CD14-positive monocyte (primary cell): ENCODE data around the gene MCU. TPM values are rescaled to one million over a fixed set of nuclear protein-coding genes. Genes with fewer than 3 reads are reported as not detected.

Experiments
- DNase-seq, 3 donors: peaks; one replicate each; pipeline ENCODE4 v3.0.0-alpha.2; 2011 to 2022
- H2AFZ ChIP-seq: 2 replicates; pipeline ENCODE4 v1.6.0; 2012; ENCODE audit warnings: mild to moderate bottlenecking, low read depth, low read length, inconsistent platforms; ENCODE audit not compliant: insufficient read depth, poor library complexity, severe bottlenecking
- H3K27ac ChIP-seq, 2 donors: 1 replicate in 1 of 2; 2 replicates in 1 of 2; pipeline ENCODE4 v1.5.1; 2012 to 2013; ENCODE audit warnings: low read length in 2 of 2, control low read depth in 1 of 2, inconsistent platforms in 1 of 2, low read depth in 1 of 2, mild to moderate bottlenecking in 1 of 2
- H3K27me3 ChIP-seq, 2 donors: one replicate each; pipeline versions ENCODE4 v1.6.0 to v1.6.1; 2011 to 2013; ENCODE audit warnings: low read length in 2 of 2; ENCODE audit not compliant: control insufficient read depth in 2 of 2, insufficient read depth in 2 of 2
- H3K36me3 ChIP-seq, 2 donors: replicated peaks in 1 of 2; 1 replicate in 1 of 2; 2 replicates in 1 of 2; pipeline versions ENCODE4 v1.5.1 to v1.6.1; 2012 to 2013; ENCODE audit warnings: low read length in 2 of 2, control low read depth in 1 of 2, inconsistent platforms in 1 of 2, mild to moderate bottlenecking in 1 of 2; ENCODE audit not compliant: insufficient read depth in 2 of 2, control insufficient read depth in 1 of 2
- H3K4me1 ChIP-seq, 2 donors: 1 replicate in 1 of 2; 2 replicates in 1 of 2; pipeline versions ENCODE4 v1.5.1 to v1.6.1; 2012 to 2013; ENCODE audit warnings: low read length in 2 of 2, control low read depth in 1 of 2, inconsistent platforms in 1 of 2, mild to moderate bottlenecking in 1 of 2, moderate library complexity in 1 of 2; ENCODE audit not compliant: insufficient read depth in 2 of 2, control insufficient read depth in 1 of 2
- H3K4me2 ChIP-seq: replicated peaks from 2 replicates; pipeline ENCODE3; 2012; ENCODE audit warnings: low read length, moderate library complexity, mild to moderate bottlenecking; ENCODE audit not compliant: poor library complexity, severe bottlenecking; ENCODE audit errors: extremely low read depth
- H3K4me3 ChIP-seq, 3 experiments: fragments of 200-600 bp in 1 of 3; sonication (generic) in 1 of 3; replicated peaks in 1 of 3; 1 replicate in 2 of 3; 2 replicates in 1 of 3; pipeline ENCODE4 v1.5.1; 2011 to 2013; ENCODE audit warnings: low read length in 3 of 3, mild to moderate bottlenecking in 3 of 3, control low read depth in 2 of 3, low read depth in 2 of 3, inconsistent platforms in 1 of 3, moderate library complexity in 1 of 3
- H3K79me2 ChIP-seq: 2 replicates; pipeline ENCODE4 v1.6.0; 2012; ENCODE audit warnings: mild to moderate bottlenecking, control low read depth, inconsistent platforms, low read length, moderate library complexity; ENCODE audit not compliant: insufficient read depth
- H3K9ac ChIP-seq: 2 replicates; pipeline ENCODE4 v1.6.0; 2017; ENCODE audit warnings: low read length, mild to moderate bottlenecking; ENCODE audit not compliant: insufficient read depth, poor library complexity, severe bottlenecking
- H3K9me3 ChIP-seq, 2 donors: replicated peaks in 1 of 2; 1 replicate in 1 of 2; 2 replicates in 1 of 2; pipeline versions ENCODE4 v1.5.1 to v1.6.1; 2012 to 2013; ENCODE audit warnings: low read length in 2 of 2, control low read depth in 1 of 2; ENCODE audit not compliant: control insufficient read depth in 1 of 2, insufficient read depth in 1 of 2
- H4K20me1 ChIP-seq: 2 replicates; pipeline ENCODE4 v1.6.0; 2012; ENCODE audit warnings: mild to moderate bottlenecking, low read length, control low read depth, moderate library complexity; ENCODE audit not compliant: insufficient read depth
- H3K27ac Mint-ChIP-seq, 7 donors: one replicate each; pipeline ENCODE4 v1.8.0; 2020; ENCODE audit warnings: mild to moderate bottlenecking in 7 of 7, mixed read lengths in 7 of 7, moderate library complexity in 6 of 7, inconsistent platforms in 2 of 7
- H3K27me3 Mint-ChIP-seq, 3 donors: one replicate each; pipeline ENCODE4 v1.8.0; 2021 to 2022; ENCODE audit warnings: low read depth in 3 of 3, mild to moderate bottlenecking in 3 of 3, mixed read lengths in 3 of 3, moderate library complexity in 3 of 3, inconsistent platforms in 1 of 3
- H3K36me3 Mint-ChIP-seq, 2 donors: one replicate each; pipeline ENCODE4 v1.8.0; 2020; ENCODE audit warnings: mixed read lengths in 2 of 2, inconsistent platforms in 1 of 2, mild to moderate bottlenecking in 1 of 2
- H3K4me1 Mint-ChIP-seq: one replicate; pipeline ENCODE4 v1.8.0; 2020; ENCODE audit warnings: mild to moderate bottlenecking, mixed read lengths
- H3K4me3 Mint-ChIP-seq, 2 donors: one replicate each; pipeline ENCODE4 v1.8.0; 2020; ENCODE audit warnings: mild to moderate bottlenecking in 2 of 2, mixed read lengths in 2 of 2, moderate library complexity in 1 of 2
- H3K9me3 Mint-ChIP-seq, 7 donors: one replicate each; pipeline ENCODE4 v1.8.0; 2020 to 2022; ENCODE audit warnings: mixed read lengths in 7 of 7, mild to moderate bottlenecking in 6 of 7, moderate library complexity in 6 of 7, inconsistent platforms in 2 of 7
- CTCF ChIP-seq: fragments of 200-600 bp; IDR thresholded peaks from one replicate; pipeline ENCODE4 v1.8.0; 2022; ENCODE audit warnings: antibody characterized with exemption, mild to moderate bottlenecking
- WGBS: methylation state at CpG from one replicate; pipeline ENCODE4 v1.1.5; 2013; ENCODE audit warnings: missing lambda C conversion rate; ENCODE audit not compliant: insufficient coverage; 5-methylcytosine and 5-hydroxymethylcytosine counted together
- intact Hi-C, 2 donors: fragments of 100-400 bp; cut with micrococcal nuclease; formaldehyde crosslinking; loops; one replicate each; pipeline versions ENCODE4 v1.15.0 to v1.15.1; 2023
- polyA plus RNA-seq, 3 donors: library from polyadenylated mRNA; depleted of rRNA in 1 of 3; unstranded in 2 of 3; stranded (reverse) in 1 of 3; fragments of 300-500 nt in 2 of 3; fragments of >200 nt in 1 of 3; fragmentation: Illumina TruSeq in 2 of 3; gene quantifications; 1 replicate in 2 of 3; 2 replicates in 1 of 3; pipeline ENCODE4 v1.2.3, GENCODE V29; 2012 to 2021

Gene MCU
- polyA plus RNA-seq, 3 donors, result 11.7 to 23.1 (median 16.5) TPM

DNA sequence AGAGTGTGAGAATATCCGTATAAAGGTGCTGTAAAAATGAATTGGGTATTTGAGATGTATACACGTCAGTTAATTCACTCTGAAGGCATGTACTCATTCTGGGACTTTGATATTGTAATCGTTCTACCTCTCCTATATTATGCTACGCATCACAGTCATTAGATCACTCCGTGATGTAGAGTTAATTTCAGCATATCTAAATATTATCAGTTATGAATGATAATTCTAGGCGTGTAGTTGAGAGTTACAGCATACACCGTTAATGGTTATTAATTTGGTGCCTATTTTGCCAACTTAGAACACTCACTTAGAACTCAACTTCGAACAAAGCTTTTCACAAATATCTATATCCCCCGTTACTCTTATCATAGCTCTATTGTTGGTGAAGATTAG lies 477 bp upstream of the MCU start:
- peaks cover 20% of the 10 kb centered on the region for H4K20me1 ChIP-seq
- H3K36me3 ChIP-seq, result no peaks in the 10 kb centered on the region
- H3K27ac ChIP-seq, result peak overlapping the region in 1 of 2 donors; percentile 72
- peak overlapping the region; percentile 84 for H2AFZ ChIP-seq
- H3K4me1 ChIP-seq, result peaks cover 43 to 46% of the 10 kb centered on the region in 2 donors
- peak overlapping the region; percentile 58 to 71 for H3K4me3 Mint-ChIP-seq
- H3K4me3 ChIP-seq, result peak overlapping the region; percentile 63 to 95 (median 83)
- DNase-seq, result no peak
- H3K9me3 Mint-ChIP-seq, result peaks cover 0 to 2% (median 0%) of the 10 kb centered on the region in 7 donors
- no CpG with 5 or more reads among the region's 9 CpGs for WGBS
- H3K36me3 Mint-ChIP-seq, result no peaks in the 10 kb centered on the region
- TF ChIP-seq CTCF, result no peak
- H3K4me2 ChIP-seq, result peak overlapping the region; percentile 93
- intact Hi-C loops, result loop anchor here (5.0 to 10.0 kb wide), 2 partner anchors 64 to 327 kb away; partner anchors contain the start of gene MICU1 (in 2 of the 2)
- H3K27me3 Mint-ChIP-seq, result peaks cover 0 to 1% (median 0%) of the 10 kb centered on the region in 3 donors
- H3K27me3 ChIP-seq, result no peaks in the 10 kb centered on the region
- H3K79me2 ChIP-seq, result peaks cover 42% of the 10 kb centered on the region
- H3K4me1 Mint-ChIP-seq, result peaks cover 46% of the 10 kb centered on the region
- no peak overlapping the region for H3K9ac ChIP-seq
- no peaks in the 10 kb centered on the region for H3K9me3 ChIP-seq
- H3K27ac Mint-ChIP-seq, result peak overlapping the region in 1 of 7 donors; percentile 78

DNA sequence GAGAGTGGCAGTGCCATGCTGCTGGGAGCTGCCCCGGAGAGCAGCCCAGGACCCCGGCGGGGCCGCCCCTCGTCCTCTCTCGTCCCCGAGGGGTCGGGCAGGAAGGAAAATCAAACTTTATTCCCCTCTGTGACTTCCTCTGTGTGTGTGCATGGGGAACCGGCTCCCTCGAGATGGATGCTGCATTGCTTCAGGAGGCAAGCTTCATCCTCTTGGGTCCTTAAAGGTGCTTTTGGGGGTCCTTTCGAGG lies 726 bp downstream of the MCU start:
- Histone ChIP-seq H3K27ac (peak overlapping the region; percentile 71 to 72), H3K9me3 (no peaks in the 10 kb centered on the region), H3K4me1 (peaks cover 39 to 43% of the 10 kb centered on the region in 2 donors), H3K27me3 (no peaks in the 10 kb centered on the region), H3K4me2 (peak overlapping the region; percentile 93), H3K36me3 (no peaks in the 10 kb centered on the region), H4K20me1 (peaks cover 32% of the 10 kb centered on the region), H3K79me2 (peaks cover 54% of the 10 kb centered on the region), H3K9ac (peak overlapping the region; percentile 71), H2AFZ (peak overlapping the region; percentile 84), H3K4me3 (peak overlapping the region; percentile 63 to 95 (median 83))
- DNase-seq, result peak in 1 of 3 donors; percentile 7
- 2% methylated on average over 8 of the region's 11 CpGs for WGBS
- H3K4me3 Mint-ChIP-seq, result peak overlapping the region; percentile 84 to 96
- no peak for TF ChIP-seq CTCF
- H3K4me1 Mint-ChIP-seq, result peaks cover 42% of the 10 kb centered on the region
- H3K9me3 Mint-ChIP-seq, result peaks cover 0 to 2% (median 0%) of the 10 kb centered on the region in 7 donors
- intact Hi-C loops, result loop anchor here (5.0 to 10.0 kb wide), 2 partner anchors 65 to 328 kb away; partner anchors contain the start of gene MICU1 (in 2 of the 2)
- peaks cover 0 to 1% (median 0%) of the 10 kb centered on the region in 3 donors for H3K27me3 Mint-ChIP-seq
- H3K36me3 Mint-ChIP-seq, result no peaks in the 10 kb centered on the region
- peak overlapping the region in 5 of 7 donors; percentile 66 to 88 (median 73) for H3K27ac Mint-ChIP-seq
